Epithelial cell of esophagus (primary cell): Measurements from ENCODE around the gene TXNDC2.

Experiments used
- DNase-seq: peaks from one replicate; pipeline ENCODE4 v3.0.0; 2010; ENCODE audit warnings: low read depth
- H3K4me3 ChIP-seq: 2 replicates; pipeline ENCODE4 v1.5.1; 2011; ENCODE audit warnings: mild to moderate bottlenecking, low read length, control low read depth
- TF ChIP-seq, protein P1 (sequence below): IDR thresholded peaks from 2 replicates; pipeline ENCODE4 v1.5.1; 2011; ENCODE audit warnings: low read depth, mild to moderate bottlenecking, low read length, control low read depth, inconsistent platforms; ENCODE audit not compliant: insufficient read depth; ENCODE audit errors: missing control alignments

Gene TXNDC2

GRCh38 chr18:9885170-9886004 lies at the start of gene TXNDC2:
TSS of gene TXNDC2 (plus strand) at chr18:9885973. CDS start at chr18:9886681, 708 bp downstream.
- no peak for DNase-seq
- no peak within 1 kb of the TSS for H3K4me3 ChIP-seq
- TF ChIP-seq, protein P1, sequence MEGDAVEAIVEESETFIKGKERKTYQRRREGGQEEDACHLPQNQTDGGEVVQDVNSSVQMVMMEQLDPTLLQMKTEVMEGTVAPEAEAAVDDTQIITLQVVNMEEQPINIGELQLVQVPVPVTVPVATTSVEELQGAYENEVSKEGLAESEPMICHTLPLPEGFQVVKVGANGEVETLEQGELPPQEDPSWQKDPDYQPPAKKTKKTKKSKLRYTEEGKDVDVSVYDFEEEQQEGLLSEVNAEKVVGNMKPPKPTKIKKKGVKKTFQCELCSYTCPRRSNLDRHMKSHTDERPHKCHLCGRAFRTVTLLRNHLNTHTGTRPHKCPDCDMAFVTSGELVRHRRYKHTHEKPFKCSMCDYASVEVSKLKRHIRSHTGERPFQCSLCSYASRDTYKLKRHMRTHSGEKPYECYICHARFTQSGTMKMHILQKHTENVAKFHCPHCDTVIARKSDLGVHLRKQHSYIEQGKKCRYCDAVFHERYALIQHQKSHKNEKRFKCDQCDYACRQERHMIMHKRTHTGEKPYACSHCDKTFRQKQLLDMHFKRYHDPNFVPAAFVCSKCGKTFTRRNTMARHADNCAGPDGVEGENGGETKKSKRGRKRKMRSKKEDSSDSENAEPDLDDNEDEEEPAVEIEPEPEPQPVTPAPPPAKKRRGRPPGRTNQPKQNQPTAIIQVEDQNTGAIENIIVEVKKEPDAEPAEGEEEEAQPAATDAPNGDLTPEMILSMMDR, result no peak

- no peak overlapping the region for H3K4me3 ChIP-seq
- TF ChIP-seq, protein P1, result no peak
- DNase-seq, result no peak
These were observed 47.5 kb upstream of the TXNDC2 start for GRCh38 chr18:9838144-9838877.

DNA sequence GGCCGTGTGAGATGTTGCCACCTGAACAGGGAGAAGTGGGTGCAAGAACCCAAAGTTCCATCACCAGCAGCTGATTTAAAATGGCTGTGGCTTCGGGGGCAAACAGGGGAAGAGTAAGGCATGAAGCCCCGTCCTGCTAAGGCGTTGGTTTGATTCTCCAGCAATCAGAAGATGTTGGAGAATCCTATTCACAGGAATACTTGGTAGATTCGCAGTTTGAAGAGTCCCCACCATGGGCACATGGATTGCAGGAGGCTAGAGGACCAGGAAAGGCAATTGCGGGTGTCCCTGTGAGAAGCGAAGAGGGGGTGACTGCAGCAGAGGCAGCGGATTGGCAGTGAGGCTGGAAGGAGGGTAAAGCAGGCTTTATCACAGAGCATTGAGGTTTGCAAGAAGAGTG lies 46.6 kb upstream of the TXNDC2 start:
- no peak overlapping the region for H3K4me3 ChIP-seq
- DNase-seq, result no peak
- TF ChIP-seq, protein P1, result no peak

GRCh38 chr18:9839853-9840252 lies 45.9 kb upstream of the TXNDC2 start:
- TF ChIP-seq, protein P1, result no peak
- no peak overlapping the region for H3K4me3 ChIP-seq
- no peak for DNase-seq

DNA sequence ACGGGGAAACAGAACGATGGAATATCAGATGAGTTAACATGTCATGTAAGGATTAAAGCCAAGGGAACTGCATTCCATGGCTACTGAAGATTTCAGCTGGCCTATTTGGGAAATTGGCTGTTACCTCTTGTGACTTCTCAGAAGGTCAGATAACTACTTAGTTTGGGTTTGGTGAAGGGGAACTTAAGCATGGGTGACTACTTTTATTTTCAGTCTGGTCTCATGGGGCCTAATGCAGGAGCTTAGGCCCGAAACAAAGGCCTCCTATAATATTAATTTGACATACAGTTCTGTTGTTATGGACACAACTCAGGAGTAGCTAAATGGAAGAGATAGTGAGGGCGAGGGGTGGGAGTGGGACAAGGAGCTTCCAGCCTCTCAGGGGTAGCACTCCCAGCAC lies 44.0 kb upstream of the TXNDC2 start:
- TF ChIP-seq, protein P1, result no peak
- H3K4me3 ChIP-seq, result no peak overlapping the region
- no peak for DNase-seq

DNA sequence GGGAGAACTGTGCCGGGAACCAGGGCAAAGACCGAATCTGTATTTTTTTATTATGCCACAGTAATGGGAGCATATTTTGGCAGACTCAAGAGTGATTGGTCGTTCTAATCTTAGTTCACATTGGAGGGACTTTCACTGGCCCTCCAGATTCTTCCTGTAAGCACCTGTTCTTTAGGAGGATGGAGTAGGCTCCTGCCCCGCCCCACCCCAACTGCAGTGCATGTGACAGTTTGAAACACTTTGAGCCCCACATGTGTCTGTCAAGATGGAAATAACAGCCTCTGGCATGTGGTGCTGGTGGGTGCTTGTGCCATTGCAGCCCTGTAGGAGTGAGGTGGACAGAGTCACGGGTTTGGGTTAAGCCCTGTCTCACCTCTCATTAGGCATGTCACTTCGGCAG lies 43.3 kb upstream of the TXNDC2 start:
- DNase-seq, result no peak
- H3K4me3 ChIP-seq, result no peak overlapping the region
- TF ChIP-seq, protein P1, result no peak
